ENCODE data around the gene PLEKHN1.

- no peak for TF ChIP-seq CTCF (IDR thresholded peaks at IDR 0.05)
- TF ChIP-seq POLR2A (IDR thresholded peaks at IDR 0.05): no peak
Measured at GRCh38 chr1:928825-929661, 37.2 kb upstream of the PLEKHN1 start.

All from vagina (tissue), 2 donors.